MM.1S (cell line): Measurements from ENCODE around the gene KLHL28.
A peak's percentile ranks its signal among the peaks of the same experiment; 100 is the strongest.

Experiments used
- DNase-seq: peaks from one replicate; pipeline ENCODE4 v3.0.0-alpha.2; 2015
- H2AFZ ChIP-seq: fragments of 300-600 bp; sonication (generic); 2 replicates; pipeline ENCODE4 v1.6.0; 2016; ENCODE audit warnings: antibody characterized with exemption, low read length
- H3F3A ChIP-seq: fragments of 300-600 bp; sonication (generic); 2 replicates; pipeline ENCODE4 v1.6.1; 2016; ENCODE audit warnings: mild to moderate bottlenecking, antibody characterized with exemption, low read length, moderate library complexity, mixed read lengths; ENCODE audit not compliant: insufficient read depth
- H3K27ac ChIP-seq: fragments of 300-600 bp; sonication (generic); 2 replicates; pipeline ENCODE4 v1.5.1; 2016; ENCODE audit warnings: mild to moderate bottlenecking, low read length
- H3K27me3 ChIP-seq: fragments of 300-600 bp; sonication (generic); replicated peaks from 2 replicates; pipeline ENCODE4 v1.6.0; 2016; ENCODE audit warnings: low read length; ENCODE audit not compliant: insufficient read depth
- H3K36me3 ChIP-seq: fragments of 300-600 bp; sonication (generic); replicated peaks from 2 replicates; pipeline ENCODE4 v1.6.1; 2016; ENCODE audit warnings: mild to moderate bottlenecking, low read length, mixed read lengths; ENCODE audit not compliant: insufficient read depth
- H3K4me1 ChIP-seq: fragments of 300-600 bp; sonication (generic); 2 replicates; pipeline ENCODE4 v1.6.1; 2016; ENCODE audit warnings: low read length, mixed read lengths
- H3K4me2 ChIP-seq: fragments of 300-600 bp; sonication (generic); 2 replicates; pipeline ENCODE4 v1.6.0; 2016; ENCODE audit warnings: low read depth, low read length
- H3K4me3 ChIP-seq: fragments of 300-600 bp; sonication (generic); 2 replicates; pipeline ENCODE4 v1.5.1; 2016; ENCODE audit warnings: low read length, mixed read lengths
- H3K79me2 ChIP-seq: fragments of 300-600 bp; sonication (generic); 2 replicates; pipeline ENCODE4 v1.6.1; 2016; ENCODE audit warnings: mixed run types, low read length, mixed read lengths
- H3K9ac ChIP-seq: fragments of 300-600 bp; sonication (generic); 2 replicates; pipeline ENCODE4 v1.6.1; 2016; ENCODE audit warnings: low read length, mixed read lengths
- H3K9me2 ChIP-seq: fragments of 300-600 bp; sonication (generic); replicated peaks from 2 replicates; pipeline ENCODE4 v1.6.1; 2016; ENCODE audit warnings: mild to moderate bottlenecking, low read length, mixed read lengths; ENCODE audit not compliant: insufficient read depth
- H3K9me3 ChIP-seq: fragments of 300-600 bp; sonication (generic); replicated peaks from 2 replicates; pipeline ENCODE4 v1.6.1; 2016; ENCODE audit warnings: mild to moderate bottlenecking, low read length, mixed read lengths; ENCODE audit not compliant: insufficient read depth
- H4K20me1 ChIP-seq: fragments of 300-600 bp; sonication (generic); 2 replicates; pipeline ENCODE4 v1.6.1; 2016; ENCODE audit warnings: mild to moderate bottlenecking, low read length, moderate library complexity, mixed read lengths; ENCODE audit not compliant: insufficient read depth
- CTCF ChIP-seq: fragments of 300-600 bp; sonication (generic); IDR thresholded peaks from 2 replicates; pipeline ENCODE4 v1.5.1; 2016; ENCODE audit warnings: antibody characterized with exemption, low read length, mixed read lengths
- EZH2 ChIP-seq: fragments of 300-600 bp; sonication (generic); optimal IDR thresholded peaks from 2 replicates; pipeline ENCODE3; 2017; ENCODE audit warnings: low read depth, mild to moderate bottlenecking, antibody characterized with exemption, low read length, mixed read lengths
- EZH2phosphoT487 ChIP-seq: fragments of 300-600 bp; sonication (generic); IDR thresholded peaks from 2 replicates; pipeline ENCODE4 v1.6.1; 2018; ENCODE audit warnings: antibody characterized with exemption, low read length

The KLHL28 gene

GRCh38 chr14:44963044-44963528, 1.3 kb upstream of the KLHL28 start:
- DNase-seq = no peak
- H3K9ac ChIP-seq = peak overlapping the region; percentile 71; the same call in 1 of the 2 replicates

GRCh38 chr14:44962334-44963043, 742 bp upstream of the KLHL28 start:
- Histone ChIP-seq H3K27ac (peak overlapping the region; percentile 45; the same call in 1 of the 2 replicates), H3K4me2 (peak overlapping the region; percentile 76), H3K4me3 (peak overlapping the region; percentile 88), H3K4me1 (peaks cover 10% of the 10 kb centered on the region; the same call in 1 of the 2 replicates), H4K20me1 (no peaks in the 10 kb centered on the region), H2AFZ (peak overlapping the region; percentile 75), H3K9me3 (no peaks in the 10 kb centered on the region), H3F3A (0 out of 2 replicates have a peak, but pooled peaks cover 12% of the 10 kb centered on the region), H3K27me3 (no peaks in the 10 kb centered on the region), H3K36me3 (no peaks in the 10 kb centered on the region), H3K9me2 (no peaks in the 10 kb centered on the region), H3K9ac (peak overlapping the region; percentile 71), H3K79me2 (peaks cover 57% of the 10 kb centered on the region)
- TF ChIP-seq EZH2phosphoT487 = no peak
- no peak for TF ChIP-seq CTCF
- TF ChIP-seq EZH2 = no peak
- DNase-seq = peak; percentile 15

More at GRCh38 chr14:44963044-44963528, 1.3 kb upstream of the KLHL28 start:
- Histone ChIP-seq H3K36me3 (no peaks in the 10 kb centered on the region), H3K4me1 (peaks cover 10% of the 10 kb centered on the region; the same call in 1 of the 2 replicates), H3K27ac (peak overlapping the region; percentile 45; the same call in 1 of the 2 replicates), H3K4me2 (peak overlapping the region; percentile 76), H3K4me3 (peak overlapping the region; percentile 88), H3K9me2 (no peaks in the 10 kb centered on the region), H4K20me1 (no peaks in the 10 kb centered on the region), H3K79me2 (peaks cover 53% of the 10 kb centered on the region), H2AFZ (peak overlapping the region; percentile 75), H3K27me3 (no peaks in the 10 kb centered on the region), H3K9me3 (no peaks in the 10 kb centered on the region), H3F3A (0 out of 2 replicates have a peak, but pooled peaks cover 12% of the 10 kb centered on the region)
- TF ChIP-seq CTCF (no peak), EZH2phosphoT487 (no peak), EZH2 (no peak)

GRCh38 chr14:44961151-44961553, 595 bp downstream of the KLHL28 start:
- Histone ChIP-seq H3F3A (0 out of 2 replicates have a peak, but pooled peaks cover 12% of the 10 kb centered on the region), H3K4me2 (peak overlapping the region; percentile 63), H3K79me2 (peaks cover 58% of the 10 kb centered on the region), H3K9me3 (no peaks in the 10 kb centered on the region), H3K27me3 (no peaks in the 10 kb centered on the region), H3K9ac (peak overlapping the region; percentile 80), H3K4me1 (peaks cover 10% of the 10 kb centered on the region; the same call in 1 of the 2 replicates), H3K4me3 (peak overlapping the region; percentile 88), H3K9me2 (no peaks in the 10 kb centered on the region), H3K27ac (peak overlapping the region; percentile 88), H2AFZ (peak overlapping the region; percentile 61), H3K36me3 (no peaks in the 10 kb centered on the region), H4K20me1 (no peaks in the 10 kb centered on the region)
- TF ChIP-seq EZH2phosphoT487 (no peak), EZH2 (no peak), CTCF (no peak)
- DNase-seq = peak; percentile 43
